PC-9 (cell line): ENCODE measurements around the gene ERC2. TPM values are rescaled to one million over a fixed set of nuclear protein-coding genes. Genes with fewer than 3 reads are reported as not detected.

Experiments used
- BruUV-seq: library from RNA; stranded (reverse); fragments of 400-500 nt; replicated peaks from 2 replicates; lab custom pipeline; 2021; lab: Mats Ljungman, UMichigan
- CTCF ChIA-PET: fragments of 300-600 bp; sonication (Branson Sonifier 250); formaldehyde crosslinking; loops from one replicate; lab custom pipeline; 2022; ENCODE audit warnings: antibody characterized with exemption; lab: Charles Lee
- POLR2A ChIA-PET: fragments of 300-600 bp; sonication (Branson Sonifier 250); formaldehyde crosslinking; loops from one replicate; lab custom pipeline; 2022; ENCODE audit warnings: antibody characterized with exemption; ENCODE audit not compliant: unreplicated experiment; lab: Charles Lee
- DNase-seq, 2 experiments: peaks; one replicate each; pipeline versions ENCODE4 v3.0.0 to v3.0.0-alpha.2; 2015 to 2022; ENCODE audit warnings: mixed read lengths in 1 of 2
- H2AFZ ChIP-seq: fragments of 200-600 bp; sonication (generic); 2 replicates; pipeline ENCODE4 v1.8.1; 2017; ENCODE audit warnings: antibody characterized with exemption
- H3F3A ChIP-seq: fragments of 200-600 bp; sonication (generic); 2 replicates; pipeline ENCODE4 v1.8.1; 2017; ENCODE audit warnings: antibody characterized with exemption, mild to moderate bottlenecking, low read depth; ENCODE audit not compliant: insufficient read depth
- H3K27ac ChIP-seq: fragments of 200-600 bp; sonication (generic); 2 replicates; pipeline ENCODE4 v1.6.1; 2016; ENCODE audit warnings: mixed run types
- H3K27me3 ChIP-seq: fragments of 200-600 bp; sonication (generic); 2 replicates; pipeline ENCODE4 v1.6.1; 2016; ENCODE audit warnings: low read depth, mixed run types; ENCODE audit not compliant: insufficient read depth
- H3K36me3 ChIP-seq: fragments of 200-600 bp; sonication (generic); 2 replicates; pipeline ENCODE4 v1.6.1; 2016; ENCODE audit warnings: low read depth, mixed run types
- H3K4me1 ChIP-seq: fragments of 200-600 bp; sonication (generic); replicated peaks from 2 replicates; pipeline ENCODE4 v1.6.1; 2016; ENCODE audit warnings: mixed run types; ENCODE audit not compliant: insufficient read depth
- H3K4me2 ChIP-seq: fragments of 200-600 bp; sonication (generic); 2 replicates; pipeline ENCODE4 v1.6.1; 2017; ENCODE audit warnings: mixed run types
- H3K4me3 ChIP-seq: fragments of 200-600 bp; sonication (generic); 2 replicates; pipeline ENCODE4 v1.6.1; 2016; ENCODE audit warnings: mixed run types
- H3K79me2 ChIP-seq: fragments of 200-600 bp; sonication (generic); 2 replicates; pipeline ENCODE4 v1.6.1; 2017; ENCODE audit warnings: low read depth, mixed run types
- H3K9me2 ChIP-seq: fragments of 200-600 bp; sonication (generic); 2 replicates; pipeline ENCODE4 v1.8.1; 2017; ENCODE audit warnings: mild to moderate bottlenecking; ENCODE audit not compliant: insufficient read depth
- H3K9me3 ChIP-seq: fragments of 200-600 bp; sonication (generic); 2 replicates; pipeline ENCODE4 v1.8.1; 2016; ENCODE audit warnings: low read depth; ENCODE audit not compliant: insufficient read depth
- H4K20me1 ChIP-seq: fragments of 200-600 bp; sonication (generic); 2 replicates; pipeline ENCODE4 v1.8.1; 2017; ENCODE audit not compliant: insufficient read depth
- CTCF ChIP-seq: fragments of 200-600 bp; sonication (generic); conservative IDR thresholded peaks from 2 replicates; pipeline ENCODE4 v1.6.1; 2017; ENCODE audit warnings: mixed run types, antibody characterized with exemption, mild to moderate bottlenecking, moderate library complexity
- EZH2 ChIP-seq: fragments of 200-600 bp; sonication (generic); IDR thresholded peaks from 2 replicates; pipeline ENCODE4 v1.8.0; 2017; ENCODE audit warnings: antibody characterized with exemption, low read depth
- intact Hi-C: fragments of 100-400 bp; cut with micrococcal nuclease; formaldehyde crosslinking; loops from one replicate; pipeline ENCODE4 v1.10.0; 2022; ENCODE audit not compliant: unreplicated experiment
- total RNA-seq: library from RNA; stranded (reverse); gene quantifications from 2 replicates; pipeline ENCODE4 v1.2.3, GENCODE V29; 2021

Gene ERC2
- total RNA-seq, 1 experiment from 2014 or later = 1.4 TPM

DNA sequence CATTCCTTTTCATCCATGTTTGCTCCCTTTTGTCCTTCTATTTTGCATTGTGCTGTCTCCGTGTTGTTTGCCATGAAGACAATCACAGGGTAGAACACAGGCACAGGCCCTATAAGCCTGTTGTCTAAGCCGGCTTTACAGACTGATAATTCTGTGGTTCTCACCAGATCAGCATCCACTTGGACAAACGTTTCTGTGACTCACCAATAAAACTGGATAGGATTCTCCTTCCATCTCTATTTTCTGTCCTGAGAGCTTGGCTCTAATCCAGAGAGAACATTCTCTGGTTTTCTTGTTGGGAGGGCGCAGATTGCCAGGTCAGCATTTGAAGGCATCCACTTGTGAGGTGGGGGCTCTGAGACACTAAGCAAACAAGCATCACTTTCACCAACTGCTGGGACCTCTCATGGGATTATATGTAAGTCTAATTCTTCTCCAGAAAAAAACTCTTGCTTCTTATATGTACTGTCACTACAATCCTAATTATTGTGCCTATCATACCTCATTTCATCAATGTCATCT is 101.6 kb downstream of the ERC2 start:
- Histone ChIP-seq H2AFZ (no peak overlapping the region), H3K4me1 (no peaks in the 10 kb centered on the region), H3K9me2 (no peaks in the 10 kb centered on the region; the same call in 1 of the 2 replicates), H3K9me3 (no peaks in the 10 kb centered on the region), H3K27me3 (peaks cover 7% of the 10 kb centered on the region; the same call in 1 of the 2 replicates), H4K20me1 (no peaks in the 10 kb centered on the region), H3K36me3 (no peaks in the 10 kb centered on the region), H3K27ac (no peak overlapping the region), H3K79me2 (no peaks in the 10 kb centered on the region), H3K4me3 (no peak overlapping the region), H3F3A (no peaks in the 10 kb centered on the region), H3K4me2 (no peak overlapping the region)
- TF ChIP-seq EZH2 (no peak), CTCF (no peak)
- DNase-seq = no peak
- no TSS peak for BruUV-seq
- CTCF ChIA-PET = no interaction called here
- POLR2A ChIA-PET = no interaction called here
- intact Hi-C loops = no loop called here

GRCh38 chr3:56365905-56366640 is 102.2 kb downstream of the ERC2 start:
- ChIA-PET CTCF (no interaction called here), POLR2A (interaction anchor here (0.7 kb wide), 1 partner anchor 557 kb away, joined by 3 read pairs; no protein-coding TSS in a partner anchor)
- H3K9me2 ChIP-seq = no peaks in the 10 kb centered on the region; the same call in 1 of the 2 replicates

GRCh38 chr3:56364665-56365064 is 103.6 kb downstream of the ERC2 start:
- POLR2A ChIA-PET = no interaction called here

More at GRCh38 chr3:56365905-56366640, 102.2 kb downstream of the ERC2 start:
- no peak for TF ChIP-seq CTCF
- no peak for TF ChIP-seq EZH2
- Histone ChIP-seq H3F3A (no peaks in the 10 kb centered on the region), H2AFZ (no peak overlapping the region), H3K9me3 (no peaks in the 10 kb centered on the region), H3K4me1 (no peaks in the 10 kb centered on the region), H3K4me2 (no peak overlapping the region), H3K27me3 (peaks cover 5% of the 10 kb centered on the region; the same call in 1 of the 2 replicates), H3K36me3 (no peaks in the 10 kb centered on the region), H3K27ac (no peak overlapping the region), H3K4me3 (no peak overlapping the region), H3K79me2 (no peaks in the 10 kb centered on the region), H4K20me1 (no peaks in the 10 kb centered on the region)
- intact Hi-C loops = no loop called here
- BruUV-seq = no TSS peak
- no peak for DNase-seq

More at GRCh38 chr3:56364665-56365064, 103.6 kb downstream of the ERC2 start:
- Histone ChIP-seq H3F3A (no peaks in the 10 kb centered on the region), H4K20me1 (no peaks in the 10 kb centered on the region), H3K79me2 (no peaks in the 10 kb centered on the region), H3K4me3 (no peak overlapping the region), H2AFZ (no peak overlapping the region), H3K9me2 (no peaks in the 10 kb centered on the region; the same call in 1 of the 2 replicates), H3K27ac (no peak overlapping the region), H3K4me1 (no peaks in the 10 kb centered on the region), H3K36me3 (no peaks in the 10 kb centered on the region), H3K4me2 (no peak overlapping the region), H3K9me3 (no peaks in the 10 kb centered on the region), H3K27me3 (peaks cover under 1% of the 10 kb centered on the region; the same call in 1 of the 2 replicates)
- intact Hi-C loops = no loop called here
- CTCF ChIA-PET = no interaction called here
- BruUV-seq = no TSS peak
- TF ChIP-seq EZH2 (no peak), CTCF (no peak)
- DNase-seq = no peak
